Thyroid gland (tissue), 4 donors: ENCODE data around the gene NAA60. TPM values are rescaled to one million over a fixed set of nuclear protein-coding genes. Genes with fewer than 3 reads are reported as not detected.
"Not testable (repeated sequence)": the region's sequence is repeated elsewhere in the genome, so short reads cannot be mapped to it uniquely, and the experiment has no call there.

Source experiments
- DNase-seq, 2 donors: peaks; one replicate each; pipeline ENCODE4 v3.0.0-alpha.2; 2019
- H3K27ac ChIP-seq, 3 donors: fragments of 200-600 bp; sonication (generic); 1 replicate in 2 of 3; 2 replicates in 1 of 3; pipeline ENCODE4 v1.5.1; 2016 to 2019; ENCODE audit warnings: mild to moderate bottlenecking in 1 of 3, moderate library complexity in 1 of 3
- H3K27me3 ChIP-seq: fragments of 200-600 bp; sonication (generic); one replicate; pipeline ENCODE4 v1.5.1; 2019
- H3K36me3 ChIP-seq, 2 donors: fragments of 200-600 bp; sonication (generic); one replicate each; pipeline ENCODE4 v1.5.1; 2016 to 2019
- H3K4me1 ChIP-seq, 2 donors: fragments of 200-600 bp; sonication (generic); one replicate each; pipeline ENCODE4 v1.5.1; 2017 to 2019
- H3K4me3 ChIP-seq, 3 donors: fragments of 200-600 bp; sonication (generic); replicated peaks in 1 of 3; 1 replicate in 2 of 3; 2 replicates in 1 of 3; pipeline ENCODE4 v1.5.1; 2016; ENCODE audit warnings: mild to moderate bottlenecking in 1 of 3
- H3K9me3 ChIP-seq: fragments of 200-600 bp; sonication (generic); one replicate; pipeline ENCODE4 v1.5.1; 2017
- POLR2A ChIP-seq, 2 donors: fragments of 450-650 bp; IDR thresholded peaks; one replicate each; pipeline ENCODE4 v1.6.1; 2017; ENCODE audit warnings: antibody characterized with exemption in 2 of 2, mild to moderate bottlenecking in 2 of 2, moderate library complexity in 1 of 2
- WGBS, 2 donors: methylation state at CpG; one replicate each; pipeline ENCODE4 v1.1.5; 2017; 5-methylcytosine and 5-hydroxymethylcytosine counted together
- intact Hi-C: fragments of 100-400 bp; cut with DNase I; formaldehyde crosslinking; loops from one replicate; pipeline ENCODE4 v1.15.1; 2023
- total RNA-seq, 4 donors: library from RNA; depleted of rRNA; stranded (reverse); fragments of >200 nt; gene quantifications; one replicate each; pipeline ENCODE4 v1.2.3, GENCODE V29; 2016
- TF ChIP-seq, protein P1 (sequence below), 6 experiments: fragments of 200-600 bp in 3 of 6; fragments of 450-650 bp in 3 of 6; sonication (generic) in 3 of 6; IDR thresholded peaks; one replicate each; pipeline ENCODE4 v1.5.1; 2016 to 2019; ENCODE audit warnings: antibody characterized with exemption in 6 of 6, mild to moderate bottlenecking in 2 of 6, inconsistent platforms in 1 of 6, moderate library complexity in 1 of 6

The NAA60 gene
- total RNA-seq, 4 donors from 2014 or later: 22.7 to 42.2 (median 31.0) TPM

- 48 to 60% methylated on average over 12 to 16 of the region's 16 CpGs for WGBS, 2 donors
- H3K27me3 ChIP-seq: no peaks in the 10 kb centered on the region
- peaks cover 5 to 7% of the 10 kb centered on the region in 2 donors for H3K4me1 ChIP-seq
- peaks cover under 1 to 2% of the 10 kb centered on the region in 2 donors for H3K36me3 ChIP-seq
- intact Hi-C loops: no loop called here
- DNase-seq: peak; percentile 85 to 86
- no peak overlapping the region for H3K4me3 ChIP-seq
- no peak overlapping the region for H3K27ac ChIP-seq
- no peaks in the 10 kb centered on the region for H3K9me3 ChIP-seq
- TF ChIP-seq, protein P1, sequence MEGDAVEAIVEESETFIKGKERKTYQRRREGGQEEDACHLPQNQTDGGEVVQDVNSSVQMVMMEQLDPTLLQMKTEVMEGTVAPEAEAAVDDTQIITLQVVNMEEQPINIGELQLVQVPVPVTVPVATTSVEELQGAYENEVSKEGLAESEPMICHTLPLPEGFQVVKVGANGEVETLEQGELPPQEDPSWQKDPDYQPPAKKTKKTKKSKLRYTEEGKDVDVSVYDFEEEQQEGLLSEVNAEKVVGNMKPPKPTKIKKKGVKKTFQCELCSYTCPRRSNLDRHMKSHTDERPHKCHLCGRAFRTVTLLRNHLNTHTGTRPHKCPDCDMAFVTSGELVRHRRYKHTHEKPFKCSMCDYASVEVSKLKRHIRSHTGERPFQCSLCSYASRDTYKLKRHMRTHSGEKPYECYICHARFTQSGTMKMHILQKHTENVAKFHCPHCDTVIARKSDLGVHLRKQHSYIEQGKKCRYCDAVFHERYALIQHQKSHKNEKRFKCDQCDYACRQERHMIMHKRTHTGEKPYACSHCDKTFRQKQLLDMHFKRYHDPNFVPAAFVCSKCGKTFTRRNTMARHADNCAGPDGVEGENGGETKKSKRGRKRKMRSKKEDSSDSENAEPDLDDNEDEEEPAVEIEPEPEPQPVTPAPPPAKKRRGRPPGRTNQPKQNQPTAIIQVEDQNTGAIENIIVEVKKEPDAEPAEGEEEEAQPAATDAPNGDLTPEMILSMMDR (IDR thresholded peaks at IDR 0.05): no peak
- TF ChIP-seq POLR2A (IDR thresholded peaks at IDR 0.05): no peak
These were observed 30.8 kb downstream of the NAA60 start for GRCh38 chr16:3474136-3474779.

- DNase-seq, H3K9me3 ChIP-seq, H3K27me3 ChIP-seq, H3K36me3 ChIP-seq, H3K27ac ChIP-seq, intact Hi-C loops, H3K4me1 ChIP-seq, H3K4me3 ChIP-seq: not testable (repeated sequence)
- WGBS, 2 donors: 95 to 97% methylated on average over 7 of the region's 7 CpGs
These were observed 31.4 kb downstream of the NAA60 start for GRCh38 chr16:3474870-3475269.

- intact Hi-C loops: no loop called here
- 91 to 94% methylated on average over 9 to 15 of the region's 29 CpGs for whole genome bisulfite sequencing, 2 donors
- no peak for DNase-seq
- H3K4me1 ChIP-seq: peaks cover 5 to 7% of the 10 kb centered on the region in 2 donors
- H3K27me3 ChIP-seq: no peaks in the 10 kb centered on the region
- H3K27ac ChIP-seq: no peak overlapping the region
- no peak overlapping the region for H3K4me3 ChIP-seq
- H3K36me3 ChIP-seq: peaks cover 6 to 9% of the 10 kb centered on the region in 2 donors
- H3K9me3 ChIP-seq: no peaks in the 10 kb centered on the region
- TF ChIP-seq, protein P1 (IDR thresholded peaks at IDR 0.05): no peak
- TF ChIP-seq POLR2A (IDR thresholded peaks at IDR 0.05): no peak
These were observed 32.3 kb downstream of the NAA60 start for GRCh38 chr16:3475604-3476375.

GRCh38 chr16:3476409-3476808 lies 32.9 kb downstream of the NAA60 start:
- peaks cover 6 to 12% of the 10 kb centered on the region in 2 donors for H3K36me3 ChIP-seq
- 89 to 92% methylated on average over 3 of the region's 3 CpGs for WGBS, 2 donors

DNA sequence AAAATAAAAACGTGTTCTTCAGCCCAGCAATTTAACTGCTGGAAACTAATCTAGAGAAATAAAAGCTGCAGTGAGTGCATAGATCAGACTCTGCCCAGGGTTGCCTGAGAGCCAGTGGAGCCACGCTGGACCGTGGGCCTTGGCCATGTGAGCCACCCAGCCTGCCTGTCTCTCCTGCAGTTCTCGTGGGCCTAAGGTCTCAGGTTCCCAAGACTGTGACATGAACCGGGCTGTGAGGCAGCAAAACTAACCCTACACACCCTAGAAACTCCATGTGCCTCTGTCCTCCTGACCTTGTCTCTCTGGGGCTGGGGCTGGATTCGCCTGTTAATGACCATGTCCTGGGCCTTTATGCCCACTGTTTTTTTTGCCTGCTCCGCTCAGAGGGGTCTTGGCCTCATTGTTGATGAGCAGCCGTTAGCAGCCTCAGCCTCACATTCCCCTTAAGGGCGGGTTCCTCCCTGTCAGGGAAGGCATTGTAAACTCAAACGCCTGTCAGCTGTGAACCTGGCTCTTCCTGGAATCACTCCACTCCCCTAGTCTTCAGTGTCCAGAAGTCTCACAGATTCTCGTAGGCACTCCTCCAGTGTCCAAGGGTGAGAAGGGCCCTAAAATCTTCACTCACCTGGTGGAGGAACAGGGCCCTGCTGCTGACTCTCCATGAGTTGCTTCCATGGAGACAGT lies 34.9 kb downstream of the NAA60 start:
- H3K27ac ChIP-seq: no peak overlapping the region
- H3K9me3 ChIP-seq: no peaks in the 10 kb centered on the region
- H3K27me3 ChIP-seq: no peaks in the 10 kb centered on the region
- no peak for TF ChIP-seq POLR2A (IDR thresholded peaks at IDR 0.05)
- TF ChIP-seq, protein P1 (IDR thresholded peaks at IDR 0.05): no peak
- intact Hi-C loops: no loop called here
- no peak for DNase-seq
- no peak overlapping the region for H3K4me3 ChIP-seq
- peaks cover 23 to 31% of the 10 kb centered on the region in 2 donors for H3K36me3 ChIP-seq
- peaks cover 5 to 7% of the 10 kb centered on the region in 2 donors for H3K4me1 ChIP-seq
- WGBS, 2 donors: 86 to 94% methylated on average over 10 to 11 of the region's 11 CpGs

More at GRCh38 chr16:3476409-3476808, 32.9 kb downstream of the NAA60 start:
- no peaks in the 10 kb centered on the region for H3K9me3 ChIP-seq
- no peak overlapping the region for H3K27ac ChIP-seq
- no peak for DNase-seq
- intact Hi-C loops: no loop called here
- H3K27me3 ChIP-seq: no peaks in the 10 kb centered on the region
- peaks cover 5 to 7% of the 10 kb centered on the region in 2 donors for H3K4me1 ChIP-seq
- H3K4me3 ChIP-seq: no peak overlapping the region
- no peak for TF ChIP-seq POLR2A (IDR thresholded peaks at IDR 0.05)
- TF ChIP-seq, protein P1 (IDR thresholded peaks at IDR 0.05): no peak
